ENCODE results near the gene ZNF276. TPM values are rescaled to one million over a fixed set of nuclear protein-coding genes. Genes with fewer than 3 reads are reported as not detected.

ZNF276 gene
- polyA plus RNA-seq, 1 of the 3 experiments (the other 2 are of a cell fraction): 24.9 TPM

- CTCF ChIA-PET: no interaction called here
Measured at GRCh38 chr16:89742948-89743347, 21.6 kb downstream of the ZNF276 start.

More at GRCh38 chr16:89742948-89743347, 21.6 kb downstream of the ZNF276 start:
- Histone ChIP-seq H4K20me1 (ENCODE audit: insufficient read depth) (no peaks in the 10 kb centered on the region), H3K27ac (ENCODE audit: low read depth in 2 of 2, low read length in 1 of 2) (no peak overlapping the region), H3K9ac (no peak overlapping the region), H3K79me2 (ENCODE audit: insufficient read depth) (no peaks in the 10 kb centered on the region), H3K36me3 (replicated peaks in 1 of 2; ENCODE audit: control insufficient read depth in 1 of 2, insufficient read depth in 2 of 2, low read length in 1 of 2) (peaks cover 15 to 38% of the 10 kb centered on the region in 2 experiments), H3K4me1 (ENCODE audit: control insufficient read depth in 1 of 2, insufficient read depth in 2 of 2, low read depth in 1 of 2, low read length in 1 of 2) (no peaks in the 10 kb centered on the region; a peak in 1 of 4 replicates), H2AFZ (ENCODE audit: low read depth) (no peak overlapping the region), H3K27me3 (ENCODE audit: insufficient read depth) (no peaks in the 10 kb centered on the region), H3K4me2 (no peak overlapping the region), H3F3A (replicated peaks; ENCODE audit: insufficient read depth) (peaks cover 10% of the 10 kb centered on the region), H3K9me3 (no peaks in the 10 kb centered on the region), H3K9me2 (no peaks in the 10 kb centered on the region), H3K4me3 (ENCODE audit: low read depth in 2 of 2, low read length in 1 of 2) (no peak overlapping the region)
- no peak for DNase-seq
- POLR2A ChIA-PET: no interaction called here
- TF ChIP-seq CTCF (IDR thresholded peaks at IDR 0.05) (no peak), ELF1 (IDR thresholded peaks at IDR 0.05) (no peak), FOXJ3 (CRISPR knock-in tag; IDR thresholded peaks at IDR 0.05) (no peak), NRF1 (IDR thresholded peaks at IDR 0.05; ENCODE audit: low read depth, low read length) (no peak), SMC3 (IDR thresholded peaks at IDR 0.05; ENCODE audit: low read depth, low read length) (no peak), MEF2A (IDR thresholded peaks at IDR 0.05; ENCODE audit: borderline replicate concordance, low read depth) (no peak), MXI1 (IDR thresholded peaks at IDR 0.05; ENCODE audit: low read depth, low read length) (no peak), POLR2AphosphoS5 (IDR thresholded peaks at IDR 0.05; ENCODE audit: low read depth, low read length) (no peak), CHD2 (IDR thresholded peaks at IDR 0.05; ENCODE audit: low read length, partially characterized antibody) (no peak), TEAD4 (IDR thresholded peaks at IDR 0.05; ENCODE audit: borderline replicate concordance, insufficient read depth) (no peak), NFIC (IDR thresholded peaks at IDR 0.05; ENCODE audit: borderline replicate concordance) (no peak), EZH2phosphoT487 (IDR thresholded peaks at IDR 0.05; ENCODE audit: borderline replicate concordance, low read depth) (no peak), ZBTB33 (IDR thresholded peaks at IDR 0.05; ENCODE audit: borderline replicate concordance, low read depth) (no peak), RCOR1 (IDR thresholded peaks at IDR 0.05; ENCODE audit: low read length) (no peak), REST (IDR thresholded peaks at IDR 0.05; ENCODE audit: low read depth, low read length) (no peak), RXRA (IDR thresholded peaks at IDR 0.05; ENCODE audit: borderline replicate concordance, low read depth) (no peak), PBX3 (IDR thresholded peaks at IDR 0.05) (no peak), SIN3A (IDR thresholded peaks at IDR 0.05; ENCODE audit: borderline replicate concordance, low read depth, low read length) (no peak), RFX5 (IDR thresholded peaks at IDR 0.05; ENCODE audit: low read length) (no peak), IRF3 (IDR thresholded peaks at IDR 0.05; ENCODE audit: low read depth, low read length) (no peak)
- WGBS (ENCODE audit: low lambda C conversion rate): 95% methylated on average over 4 of the region's 4 CpGs

All from SK-N-SH (cell line).